Activated CD8-positive, alpha-beta memory T cell treated with anti-CD3 and anti-CD28 coated beads, Interleukin-2, amount 50 U/mL, for 1 hour (primary cell): ENCODE measurements around the gene SLC17A9.

Source experiments
- DNase-seq: peaks from one replicate; pipeline ENCODE4 v3.0.0-alpha.2; 2020; ENCODE audit errors: extremely low read depth

Gene SLC17A9

GRCh38 chr20:62968378-62969178 lies 16.1 kb downstream of the SLC17A9 start:
- no peak for DNase-seq

GRCh38 chr20:62969179-62969760 lies 16.8 kb downstream of the SLC17A9 start:
- no peak for DNase-seq

GRCh38 chr20:62969939-62970306 lies 17.4 kb downstream of the SLC17A9 start:
- DNase-seq, result no peak

DNA sequence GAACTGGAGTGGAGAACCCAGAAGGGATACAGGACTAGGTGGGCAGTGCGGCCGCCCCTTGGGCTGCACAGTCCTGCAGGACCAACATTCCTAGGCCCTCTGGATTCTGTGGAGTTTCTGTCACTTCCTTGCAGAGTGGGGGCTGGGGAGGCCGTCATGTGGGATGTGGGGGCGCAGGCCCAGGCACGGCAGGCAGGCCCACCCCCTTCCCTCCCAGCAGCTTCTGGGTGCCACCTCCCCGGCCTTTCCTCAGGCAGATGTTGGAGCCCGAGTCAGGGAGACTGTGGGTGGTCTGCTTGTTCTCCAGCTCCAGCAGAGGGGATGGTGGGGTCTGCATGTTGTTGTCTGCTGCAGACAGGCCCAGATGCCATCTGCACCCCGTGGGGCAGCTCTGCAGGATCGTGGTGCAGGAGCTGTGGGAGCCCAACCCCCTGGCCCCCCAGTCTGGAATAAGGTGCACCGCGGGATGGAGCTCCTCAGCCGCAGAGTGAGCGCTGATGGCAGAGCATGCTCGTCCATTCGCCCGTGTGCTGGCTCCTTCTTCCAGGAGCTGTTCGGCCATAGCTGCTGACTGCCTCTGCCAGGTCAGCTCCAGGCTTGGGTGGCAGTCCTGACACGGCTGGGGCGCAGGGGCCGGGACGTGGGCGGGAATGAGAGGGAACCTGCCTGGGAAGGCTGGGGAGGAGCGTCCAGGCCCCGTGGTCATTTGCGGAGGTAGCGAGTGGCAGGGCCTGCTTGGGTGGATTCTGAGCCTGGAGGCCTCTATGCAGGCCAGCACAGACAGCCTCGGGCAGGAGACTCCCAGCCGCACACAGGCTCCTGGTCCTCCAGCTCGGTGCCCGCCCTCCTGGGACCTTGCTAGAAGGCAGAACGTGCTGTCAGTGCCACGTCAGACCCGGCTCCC lies 18.1 kb downstream of the SLC17A9 start:
- no peak for DNase-seq

DNA sequence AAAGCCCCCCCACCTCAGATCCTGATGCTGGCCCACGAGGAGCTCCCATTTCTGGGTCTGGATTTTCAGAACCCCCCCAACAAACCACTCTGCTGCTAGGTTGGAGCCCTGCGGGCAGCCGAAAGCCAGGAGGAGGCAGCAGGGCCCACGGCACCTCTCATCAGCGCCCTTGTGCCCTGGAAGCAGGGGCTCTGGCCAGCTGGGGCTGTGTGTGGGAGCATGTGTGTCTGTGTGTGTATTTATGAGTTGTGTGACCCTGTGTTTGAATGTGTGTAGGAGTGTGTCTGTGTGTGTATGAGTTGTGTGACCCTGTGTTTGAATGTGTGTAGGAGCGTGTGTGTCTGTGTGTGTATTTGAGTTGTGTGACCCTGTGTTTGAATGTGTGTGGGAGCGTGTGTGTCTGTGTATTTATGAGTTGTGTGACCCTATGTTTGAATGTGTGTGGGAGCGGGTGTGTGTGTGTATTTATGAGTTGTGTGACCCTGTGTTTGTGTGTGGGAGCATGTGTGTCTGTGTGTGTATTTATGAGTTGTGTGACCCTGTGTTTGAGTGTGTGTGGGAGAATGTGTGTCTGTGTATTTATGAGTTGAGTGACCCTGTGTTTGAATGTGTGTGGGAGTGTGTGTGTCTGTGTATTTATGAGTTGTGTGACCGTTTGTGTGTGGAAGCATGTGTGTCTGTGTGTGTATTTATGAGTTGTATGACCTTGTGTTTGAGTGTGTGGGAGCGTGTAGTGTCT lies 18.9 kb downstream of the SLC17A9 start:
- DNase-seq, result no peak

DNA sequence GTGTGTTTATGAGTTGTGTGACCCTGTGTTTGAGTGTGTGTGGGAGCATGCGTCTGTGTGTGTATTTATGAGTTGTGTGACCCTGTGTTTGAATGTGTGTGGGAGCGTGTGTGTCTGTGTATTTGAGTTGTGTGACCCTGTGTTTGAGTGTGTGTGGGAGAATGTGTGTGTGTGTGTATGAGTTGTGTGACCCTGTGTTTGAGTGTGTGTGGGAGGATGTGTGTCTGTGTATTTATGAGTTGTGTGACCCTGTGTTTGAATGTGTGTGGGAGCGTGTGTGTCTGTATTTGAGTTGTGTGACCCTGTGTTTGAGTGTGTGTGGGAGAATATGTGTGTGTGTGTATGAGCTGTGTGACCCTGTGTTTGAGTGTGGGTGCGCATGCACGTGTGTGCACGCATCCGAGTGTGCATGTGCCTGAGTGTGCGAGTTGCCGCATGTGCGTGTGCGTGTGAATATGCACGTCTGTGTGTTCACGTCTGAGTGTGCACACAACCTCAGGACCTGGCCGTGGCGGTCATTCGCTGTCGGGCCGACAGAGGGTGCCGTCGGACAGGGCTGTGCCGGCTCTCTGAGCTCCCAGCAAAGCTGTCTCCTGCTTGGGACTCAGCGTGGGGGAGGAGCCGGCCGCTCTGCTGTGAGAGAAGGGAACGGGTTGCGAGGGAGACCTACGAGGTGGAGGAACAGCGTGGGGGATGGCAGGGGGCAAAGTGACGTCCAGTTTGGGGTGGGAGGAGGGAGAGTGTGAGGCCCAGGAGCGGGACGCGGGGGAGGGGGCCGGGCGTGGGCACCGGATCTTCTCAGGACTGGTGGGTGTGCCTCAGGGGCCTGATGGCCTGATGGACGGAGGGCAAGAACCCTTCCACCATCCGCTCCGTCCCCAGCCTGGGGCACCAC lies 19.7 kb downstream of the SLC17A9 start:
- peak; percentile 63 for DNase-seq

DNA sequence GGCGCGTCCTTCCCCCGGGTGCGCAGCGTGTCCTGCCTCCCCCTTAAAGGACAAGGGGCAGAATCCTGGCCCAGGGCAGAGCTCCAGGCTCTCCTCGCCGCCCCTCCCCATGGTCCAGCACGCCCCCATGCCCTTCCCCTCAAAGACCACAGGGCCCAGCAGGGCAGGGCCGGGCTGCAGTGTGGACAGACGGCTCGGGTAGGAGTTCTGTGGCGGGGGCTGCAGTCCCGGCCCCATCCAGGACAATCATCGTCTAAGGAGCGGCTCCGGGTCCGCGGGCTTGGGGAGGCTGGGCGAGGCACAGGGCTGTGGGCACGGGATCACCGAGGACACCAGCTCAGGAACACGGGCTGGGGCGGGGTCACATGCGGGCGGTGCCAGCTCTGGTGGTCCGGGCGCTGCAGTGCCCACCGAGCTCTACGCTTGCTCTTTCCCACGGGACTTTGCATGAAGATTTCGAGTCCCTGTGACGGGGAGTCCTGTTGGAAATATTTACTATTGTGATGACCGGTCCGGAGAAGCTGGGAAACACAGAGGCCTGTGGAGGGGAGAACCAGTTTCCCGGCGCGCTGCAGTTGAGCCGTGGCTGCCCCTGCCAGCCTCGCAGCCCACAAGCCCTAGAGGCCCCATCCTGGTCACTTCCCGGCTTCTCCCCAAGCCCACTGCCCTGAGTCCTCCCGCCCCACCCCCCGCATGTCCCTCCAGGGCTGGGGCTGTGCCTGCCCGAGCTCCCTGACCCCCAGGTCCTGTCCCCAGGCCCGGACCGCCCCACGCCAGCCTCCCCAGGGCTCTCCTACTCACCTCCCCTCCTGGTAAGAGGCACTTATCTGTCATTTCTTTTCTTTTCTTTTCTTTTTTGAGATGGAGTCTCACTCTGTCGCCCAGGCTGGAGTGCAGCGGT lies 20.6 kb downstream of the SLC17A9 start:
- DNase-seq, result no peak

DNA sequence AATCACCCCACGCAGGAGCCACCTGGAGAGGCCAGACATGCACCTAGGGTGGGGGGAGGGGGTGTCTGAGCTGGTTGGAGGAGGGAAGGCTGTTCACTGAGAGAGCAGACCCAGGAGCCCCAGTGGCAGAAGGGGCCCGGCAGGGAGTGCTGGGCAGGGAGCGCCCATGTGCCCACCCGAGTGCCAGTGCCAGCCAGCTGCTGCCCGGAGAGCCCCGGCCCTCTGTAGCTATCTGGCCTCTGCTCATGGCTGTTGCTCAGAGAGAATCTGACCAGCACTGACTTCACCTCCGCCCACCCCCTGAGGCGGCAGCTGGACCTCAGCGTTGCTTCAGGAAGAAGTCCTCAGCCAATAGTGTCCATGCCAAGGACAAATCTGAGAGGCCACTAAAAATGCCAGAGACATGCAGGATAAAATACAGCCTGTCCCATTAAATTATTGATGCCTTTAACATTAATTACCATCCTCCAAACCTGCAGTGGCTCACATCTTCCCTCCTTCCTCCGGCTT lies 22.8 kb downstream of the SLC17A9 start:
- DNase-seq, result no peak

DNA sequence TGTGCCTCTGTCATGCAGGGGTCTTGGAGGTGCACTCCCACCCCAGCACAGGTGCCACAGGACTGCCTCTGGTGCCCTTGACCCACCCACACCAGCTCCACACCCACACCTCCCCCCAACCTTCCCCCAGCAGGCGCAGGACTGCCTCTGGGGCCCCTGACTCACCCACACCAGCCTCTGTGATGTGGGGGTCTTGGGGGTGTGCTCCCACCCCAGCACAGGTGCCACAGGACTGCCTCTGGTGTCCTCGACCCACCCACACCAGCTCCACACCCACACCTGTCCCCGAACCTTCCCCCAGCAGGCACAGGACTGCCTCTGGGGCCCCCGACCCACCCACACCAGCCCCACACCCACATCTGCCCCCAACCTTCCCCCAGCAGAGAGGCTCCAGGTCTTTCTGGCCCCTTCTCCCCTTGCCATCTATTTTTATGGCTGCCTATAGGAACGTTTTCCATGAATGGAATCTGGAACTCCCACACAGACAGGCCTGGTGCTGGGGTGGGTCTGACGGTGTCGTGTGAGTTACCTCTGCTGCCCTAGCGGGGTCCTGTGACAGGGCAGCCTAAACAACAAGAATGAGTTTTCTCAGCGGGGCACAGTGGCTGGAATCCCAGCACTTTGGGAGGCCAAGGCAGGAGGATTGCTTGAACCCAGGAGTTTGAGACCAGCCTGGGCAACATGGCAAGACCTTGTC lies 23.5 kb downstream of the SLC17A9 start:
- no peak for DNase-seq

DNA sequence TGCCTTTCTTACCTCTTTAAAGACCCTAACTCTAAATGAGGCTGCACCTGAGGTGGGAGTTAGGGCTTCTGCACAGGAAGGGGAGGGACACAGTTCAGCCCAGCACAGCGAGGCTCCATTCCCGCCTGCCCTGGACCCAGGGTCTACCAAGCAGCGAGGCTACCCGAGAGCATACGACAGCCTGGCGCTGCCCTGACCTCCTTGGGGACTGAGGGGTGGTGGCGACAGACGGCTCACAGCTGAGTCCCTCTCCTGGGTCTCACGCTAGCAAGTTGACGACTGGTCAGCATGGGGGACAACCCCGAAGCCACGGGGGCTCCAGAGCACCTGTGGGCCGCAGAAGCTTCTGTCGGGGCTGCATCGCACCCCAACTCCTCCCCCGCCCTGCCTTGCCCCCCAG lies 24.4 kb downstream of the SLC17A9 start:
- no peak for DNase-seq

GRCh38 chr20:62977613-62978560 lies 25.4 kb downstream of the SLC17A9 start:
- peak; percentile 86 for DNase-seq

GRCh38 chr20:62978561-62978943 lies 26.0 kb downstream of the SLC17A9 start:
- DNase-seq, result no peak

- DNase-seq, result no peak
These were observed 26.8 kb downstream of the SLC17A9 start for GRCh38 chr20:62979310-62979709.

- no peak for DNase-seq
These were observed 27.4 kb downstream of the SLC17A9 start for GRCh38 chr20:62979876-62980373.

DNA sequence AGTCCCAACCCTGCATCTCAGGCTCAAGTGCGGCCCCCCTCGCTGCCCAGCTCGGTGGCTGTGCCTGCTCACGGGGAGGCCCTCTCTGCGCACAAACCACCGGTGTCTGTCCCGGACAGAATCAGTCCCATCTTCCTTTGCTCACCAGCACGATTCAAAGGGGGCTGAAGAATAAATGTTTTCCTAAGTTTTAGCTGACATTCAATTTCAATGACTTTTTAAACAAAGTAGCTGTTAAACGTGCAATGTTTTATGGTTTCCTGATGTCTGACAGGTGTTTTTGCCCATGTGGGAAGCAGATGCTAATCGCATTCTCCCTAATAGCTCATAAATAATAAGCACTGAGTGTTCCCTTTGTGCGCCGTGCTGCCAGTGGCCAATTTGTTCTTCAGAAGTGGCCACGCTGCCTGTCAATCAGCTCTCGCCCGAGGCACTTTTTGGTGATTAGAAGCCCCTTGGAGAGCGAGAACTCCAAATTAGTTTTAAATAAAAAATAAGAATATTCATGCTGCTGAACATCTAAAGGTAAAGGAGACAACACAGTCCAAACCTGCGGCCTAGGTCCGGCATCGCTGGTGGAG lies 28.0 kb downstream of the SLC17A9 start:
- no peak for DNase-seq

DNA sequence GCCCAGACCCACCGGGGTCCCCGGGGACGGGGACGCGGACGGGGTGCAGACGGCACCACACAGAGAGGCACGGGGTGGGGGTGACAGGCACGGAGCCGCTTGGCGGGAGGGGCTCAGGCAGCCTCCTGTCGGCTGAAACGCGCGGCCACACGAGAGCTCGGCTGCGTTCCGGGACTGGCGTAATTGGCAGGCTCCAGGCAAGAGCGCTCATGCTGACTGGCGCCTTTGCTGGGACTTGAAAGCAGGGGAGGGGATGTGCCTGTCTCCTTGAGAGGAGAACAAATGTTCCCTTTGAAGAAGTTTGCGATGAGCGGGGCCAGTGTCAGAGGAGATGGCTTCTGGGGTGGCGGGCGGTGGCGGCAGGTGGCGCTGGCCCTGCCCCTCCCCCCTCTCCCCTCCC lies 28.5 kb downstream of the SLC17A9 start:
- DNase-seq, result peak; percentile 41
